Measurements from ENCODE around the gene KIF22. TPM values are rescaled to one million over a fixed set of nuclear protein-coding genes. Genes with fewer than 3 reads are reported as not detected.
A peak's percentile ranks its signal among the peaks of the same experiment; 100 is the strongest.

KIF22 gene
- total RNA-seq (100 to 1,000 TPM; 118 to 131 TPM), polyA plus RNA-seq (61.2 TPM)

DNA sequence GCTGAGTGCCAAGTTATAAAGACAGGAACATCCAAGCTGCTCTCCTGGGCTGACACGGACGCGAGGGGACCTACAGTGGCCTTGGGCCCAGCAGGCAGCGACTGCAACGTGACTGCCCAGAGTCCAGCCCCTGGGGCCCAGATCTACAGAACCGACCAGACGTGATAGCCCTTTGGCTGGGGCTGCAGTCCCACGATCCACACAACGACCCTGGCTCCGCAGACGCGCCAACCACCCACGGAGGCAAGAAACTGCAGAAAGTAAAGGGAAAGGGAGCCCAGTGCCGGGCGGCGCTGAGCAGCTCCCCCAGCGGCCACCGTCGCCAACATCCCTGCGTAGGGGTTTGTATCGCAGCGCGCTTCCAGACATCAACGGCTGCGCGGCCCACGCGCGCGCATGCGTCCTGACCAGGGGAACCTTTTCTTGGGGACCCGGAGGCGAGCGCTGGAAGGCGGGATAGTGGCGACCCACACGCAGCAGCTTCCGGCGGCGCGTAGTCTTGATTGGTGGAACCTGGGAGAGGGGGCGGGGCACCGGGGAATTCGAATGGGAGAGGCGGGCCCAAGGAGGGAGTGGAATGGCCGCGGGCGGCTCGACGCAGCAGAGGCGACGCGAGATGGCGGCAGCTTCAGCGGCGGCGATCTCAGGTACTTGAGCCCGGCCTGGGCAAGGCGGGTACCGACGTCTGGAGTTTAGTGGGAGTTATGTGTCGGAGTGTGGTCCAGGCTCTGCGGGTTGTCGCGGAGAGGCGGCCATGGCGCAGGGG lies at the start of gene KIF22:
TSS of gene KIF22 (plus strand) at position 569 of the 766 bp plus-strand sequence. CDS start at position 578, 9 bp downstream.
- POLR2A ChIA-PET, result interaction anchor here (0.5 to 3.3 kb wide), 19 partner anchors 11 to 894 kb away, joined by 3 to 59 read pairs (median 6); partner anchors contain the start of genes C16orf54, MAZ, MVP and PAGR1
- Histone ChIP-seq H3K27me3 (ENCODE audit: insufficient read depth, low read length, poor library complexity, severe bottlenecking) (no peaks in the 10 kb centered on the region), H3K27ac (ENCODE audit: low read depth, low read length) (peak within 1 kb of the TSS; percentile 85), H3K4me3 (ENCODE audit: low read length) (peak within 1 kb of the TSS; percentile 95), H3K36me3 (ENCODE audit: insufficient read depth, low read length) (peaks cover 5% of the 10 kb centered on the region), H3K9me3 (ENCODE audit: low read length) (no peaks in the 10 kb centered on the region), H3K4me1 (ENCODE audit: insufficient read depth, low read length) (peaks cover 43% of the 10 kb centered on the region)
- Mint-ChIP-seq H3K4me3 (peak within 1 kb of the TSS; percentile 94 to 99 (median 99)), H3K27ac (peak within 1 kb of the TSS; percentile 94 to 99 (median 98)), H3K4me1 (peaks cover 40 to 61% (median 47%) of the 10 kb centered on the region in 3 donors), H3K36me3 (peaks cover 0 to 26% (median 5%) of the 10 kb centered on the region in 3 donors), H3K27me3 (peaks cover 0 to 4% of the 10 kb centered on the region in 2 donors), H3K9me3 (no peaks in the 10 kb centered on the region)
- DNase-seq, result peak; percentile 99 to 100 (median 100)
- CTCF ChIA-PET, result interaction anchor here (0.7 to 4.7 kb wide), 33 partner anchors 11 to 111 kb away, joined by 3 to 51 read pairs (median 6); partner anchors contain the start of genes C16orf54, CDIPT, PAGR1 and ZG16

DNA sequence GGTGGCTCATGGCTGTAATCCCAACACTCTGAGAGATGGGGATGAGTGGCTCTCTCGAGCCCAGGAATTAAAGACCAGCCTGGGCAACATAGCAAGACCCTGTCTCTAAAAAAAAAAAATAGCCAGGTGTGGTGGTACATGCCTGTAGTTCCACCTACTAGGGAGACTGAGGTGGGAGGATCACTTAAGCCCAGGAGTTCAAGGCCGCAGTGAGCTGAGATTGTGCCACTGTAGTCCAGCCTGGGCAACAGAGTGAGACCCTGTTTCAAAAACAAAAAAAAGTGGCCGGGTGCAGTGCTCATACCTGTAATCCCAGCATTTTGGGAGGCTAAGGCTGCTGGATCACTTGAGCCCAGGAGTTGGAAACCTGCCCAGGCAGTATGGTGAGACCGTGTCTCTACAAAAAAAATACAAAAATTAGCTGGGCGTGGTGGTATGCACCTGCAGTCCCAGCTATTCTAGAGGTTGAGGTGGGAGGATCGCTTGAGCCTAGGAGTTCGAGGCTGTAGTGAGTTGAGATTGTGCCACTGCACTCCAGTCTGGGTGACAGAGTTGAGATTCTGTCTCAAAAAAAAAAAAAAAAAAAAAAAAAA lies 47.8 kb upstream of the KIF22 start:
- H3K36me3 Mint-ChIP-seq, result peaks cover 27 to 62% (median 28%) of the 10 kb centered on the region in 3 donors

DNA sequence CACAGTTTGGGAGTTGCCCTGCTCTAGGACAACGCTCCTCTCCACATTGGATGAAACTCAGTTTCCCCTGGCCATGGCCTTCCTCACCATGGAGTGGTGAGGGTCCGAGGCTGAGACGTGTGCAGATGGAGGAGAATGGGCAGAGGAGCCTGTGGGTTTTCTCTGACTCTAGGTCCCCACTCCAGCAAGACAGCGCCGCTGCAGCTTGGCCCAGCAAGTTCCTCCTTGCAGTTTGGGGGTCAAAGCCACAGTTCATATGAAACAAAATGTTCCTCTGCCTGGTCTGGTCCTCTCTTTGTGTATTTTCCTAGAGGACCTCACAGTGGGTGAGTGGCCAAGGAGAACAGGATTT lies 47.1 kb upstream of the KIF22 start:
- Histone ChIP-seq H3K27ac (ENCODE audit: low read depth, low read length) (peak overlapping the region; percentile 97), H3K27me3 (ENCODE audit: insufficient read depth, low read length, poor library complexity, severe bottlenecking) (no peaks in the 10 kb centered on the region), H3K4me1 (ENCODE audit: insufficient read depth, low read length) (peaks cover 81% of the 10 kb centered on the region), H3K36me3 (ENCODE audit: insufficient read depth, low read length) (peaks cover 21% of the 10 kb centered on the region), H3K4me3 (ENCODE audit: low read length) (peak overlapping the region; percentile 86), H3K9me3 (ENCODE audit: low read length) (no peaks in the 10 kb centered on the region)
- ChIA-PET CTCF (interaction anchor here (1.0 to 4.9 kb wide), 3 partner anchors 42 to 72 kb away, joined by 3 to 28 read pairs (median 16); partner anchors contain the start of genes KIF22 and PAGR1), POLR2A (interaction anchor here (0.5 to 3.1 kb wide), 11 partner anchors 8 to 915 kb away, joined by 3 to 16 read pairs (median 5); partner anchors contain the start of genes KIF22 and MAZ)
- DNase-seq, result no peak
- peak overlapping the region; percentile 86 to 100 (median 96) for H3K27ac Mint-ChIP-seq
- H3K36me3 Mint-ChIP-seq, result peaks cover 27 to 64% (median 28%) of the 10 kb centered on the region in 3 donors
- peaks cover 0 to 5% of the 10 kb centered on the region in 2 donors for H3K27me3 Mint-ChIP-seq
- H3K4me3 Mint-ChIP-seq, result peak overlapping the region; percentile 88 to 100 (median 98)
- H3K9me3 Mint-ChIP-seq, result peaks cover 0 to 3% (median 0%) of the 10 kb centered on the region in 5 donors
- H3K4me1 Mint-ChIP-seq, result peaks cover 75 to 84% (median 79%) of the 10 kb centered on the region in 3 donors

More for the DNA sequence above, 47.8 kb upstream of the KIF22 start:
- H3K4me3 ChIP-seq (ENCODE audit: low read length), result no peak overlapping the region
- DNase-seq, result peak in 1 of 5 donors; percentile 44
- H3K4me1 ChIP-seq (ENCODE audit: insufficient read depth, low read length), result peaks cover 82% of the 10 kb centered on the region
- CTCF ChIA-PET, result interaction anchor here (2.9 to 4.9 kb wide), 2 partner anchors 41 to 48 kb away, joined by 16 to 28 read pairs; partner anchors contain the start of gene KIF22
- Mint-ChIP-seq H3K27ac (peak overlapping the region; percentile 76 to 100 (median 96)), H3K4me3 (peak overlapping the region; percentile 88 to 100 (median 98)), H3K27me3 (peaks cover 0 to 5% of the 10 kb centered on the region in 2 donors), H3K4me1 (peaks cover 79 to 88% (median 83%) of the 10 kb centered on the region in 3 donors), H3K9me3 (peaks cover 0 to 3% (median 0%) of the 10 kb centered on the region in 5 donors)
- no peak overlapping the region for H3K27ac ChIP-seq (ENCODE audit: low read depth, low read length)
- POLR2A ChIA-PET, result interaction anchor here (0.6 to 3.1 kb wide), 10 partner anchors 13 to 916 kb away, joined by 3 to 16 read pairs (median 5); partner anchors contain the start of genes KIF22 and MAZ
- no peaks in the 10 kb centered on the region for H3K9me3 ChIP-seq (ENCODE audit: low read length)
- no peaks in the 10 kb centered on the region for H3K27me3 ChIP-seq (ENCODE audit: insufficient read depth, low read length, poor library complexity, severe bottlenecking)
- peaks cover 21% of the 10 kb centered on the region for H3K36me3 ChIP-seq (ENCODE audit: insufficient read depth, low read length)

DNA sequence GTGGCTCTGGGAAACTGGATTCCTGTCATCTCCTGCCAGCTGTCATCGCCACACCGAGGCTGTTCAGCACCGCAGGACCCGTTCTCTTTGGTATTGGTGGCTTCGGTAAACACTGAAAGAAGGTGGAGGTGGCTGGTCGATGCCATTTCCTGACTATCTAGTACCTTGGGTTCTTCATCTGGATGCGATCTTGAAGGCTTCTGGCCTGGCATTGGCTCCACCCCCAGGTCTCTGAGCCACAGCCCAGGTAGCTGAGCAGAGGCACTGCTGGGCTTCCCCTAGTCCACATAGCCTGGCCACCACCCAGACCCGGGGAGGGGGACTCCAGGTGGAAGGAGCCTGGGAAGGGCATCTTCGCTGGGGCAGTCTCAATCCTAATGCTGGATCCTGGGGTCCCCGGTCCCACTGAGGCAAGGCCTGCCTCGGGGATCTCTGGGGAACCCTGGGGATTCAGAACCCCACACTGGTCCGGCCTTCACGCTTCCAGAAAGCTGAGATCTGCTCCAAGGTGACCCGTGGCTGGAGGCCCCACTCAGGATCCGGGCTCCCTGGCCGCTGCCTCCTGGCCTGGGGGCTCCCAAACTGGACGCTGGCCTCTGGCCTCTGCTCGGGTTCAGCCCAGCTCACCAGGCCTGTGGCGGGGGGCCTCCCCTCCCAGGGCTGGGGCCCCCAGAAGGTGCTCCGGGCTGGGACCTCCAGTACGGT lies 46.6 kb upstream of the KIF22 start:
- peak; percentile 20 to 70 (median 53) for DNase-seq
- Mint-ChIP-seq H3K27ac (peak overlapping the region; percentile 86 to 100 (median 99)), H3K4me1 (peaks cover 73 to 84% (median 79%) of the 10 kb centered on the region in 3 donors), H3K9me3 (peaks cover 0 to 3% (median 0%) of the 10 kb centered on the region in 5 donors), H3K36me3 (peaks cover 28 to 69% (median 31%) of the 10 kb centered on the region in 3 donors), H3K4me3 (peak overlapping the region; percentile 96 to 100 (median 99)), H3K27me3 (peaks cover 0 to 5% of the 10 kb centered on the region in 2 donors)
- ChIA-PET CTCF (interaction anchor here (1.0 to 4.9 kb wide), 6 partner anchors 14 to 72 kb away, joined by 3 to 28 read pairs (median 10); partner anchors contain the start of genes KIF22 and PAGR1), POLR2A (interaction anchor here (0.5 to 3.1 kb wide), 12 partner anchors 7 to 915 kb away, joined by 3 to 28 read pairs (median 6); partner anchors contain the start of genes KIF22, MAZ and PAGR1)
- Histone ChIP-seq H3K27ac (ENCODE audit: low read depth, low read length) (peak overlapping the region; percentile 97), H3K9me3 (ENCODE audit: low read length) (no peaks in the 10 kb centered on the region), H3K4me1 (ENCODE audit: insufficient read depth, low read length) (peaks cover 81% of the 10 kb centered on the region), H3K36me3 (ENCODE audit: insufficient read depth, low read length) (peaks cover 21% of the 10 kb centered on the region), H3K27me3 (ENCODE audit: insufficient read depth, low read length, poor library complexity, severe bottlenecking) (no peaks in the 10 kb centered on the region), H3K4me3 (ENCODE audit: low read length) (peak overlapping the region; percentile 86)

DNA sequence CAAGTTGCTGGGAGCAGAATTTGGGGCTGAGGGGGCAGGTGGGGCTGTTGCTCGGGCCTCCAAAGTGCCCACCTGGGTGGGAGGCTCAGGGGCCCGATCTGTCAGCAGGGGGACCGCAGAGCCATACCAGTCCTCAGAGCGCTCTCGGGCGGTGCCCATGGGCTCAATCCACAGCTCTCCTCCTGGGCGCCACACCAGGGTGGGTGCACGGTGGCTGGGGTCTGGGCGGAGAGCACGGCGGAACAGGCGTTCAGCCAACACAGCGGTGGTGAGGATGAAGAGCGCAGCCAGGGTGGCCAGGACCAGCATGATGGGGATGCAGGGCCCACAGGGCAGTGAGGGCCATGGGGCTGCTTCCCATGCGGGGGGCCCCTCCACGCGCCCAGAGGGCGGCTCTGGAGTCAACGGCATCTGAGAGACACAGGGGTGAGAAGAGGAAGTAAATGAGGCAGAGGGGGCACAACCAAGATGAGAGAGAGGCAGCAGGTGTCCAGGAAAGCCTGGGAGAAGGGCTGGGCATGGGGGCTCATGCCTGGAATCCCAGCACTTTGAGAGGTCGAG lies 45.9 kb upstream of the KIF22 start:
- peaks cover 21% of the 10 kb centered on the region for H3K36me3 ChIP-seq (ENCODE audit: insufficient read depth, low read length)
- Mint-ChIP-seq H3K4me1 (peaks cover 70 to 80% (median 74%) of the 10 kb centered on the region in 3 donors), H3K27ac (peak overlapping the region; percentile 98 to 100 (median 100)), H3K4me3 (peak overlapping the region; percentile 96 to 100 (median 99)), H3K36me3 (peaks cover 29 to 72% (median 32%) of the 10 kb centered on the region in 3 donors), H3K9me3 (peaks cover 0 to 3% (median 0%) of the 10 kb centered on the region in 5 donors), H3K27me3 (peaks cover 0 to 5% of the 10 kb centered on the region in 2 donors)
- DNase-seq, result peak in 3 of 5 donors; percentile 32 to 60 (median 51)
- H3K4me1 ChIP-seq (ENCODE audit: insufficient read depth, low read length), result peaks cover 77% of the 10 kb centered on the region
- no peaks in the 10 kb centered on the region for H3K27me3 ChIP-seq (ENCODE audit: insufficient read depth, low read length, poor library complexity, severe bottlenecking)
- H3K4me3 ChIP-seq (ENCODE audit: low read length), result peak overlapping the region; percentile 86
- ChIA-PET CTCF (interaction anchor here (0.6 to 4.9 kb wide), 8 partner anchors 15 to 71 kb away, joined by 3 to 28 read pairs (median 4); partner anchors contain the start of genes KIF22 and PAGR1), POLR2A (interaction anchor here (0.6 to 3.1 kb wide), 6 partner anchors 41 to 72 kb away, joined by 4 to 28 read pairs (median 8); partner anchors contain the start of genes KIF22, MAZ and PAGR1)
- H3K9me3 ChIP-seq (ENCODE audit: low read length), result no peaks in the 10 kb centered on the region
- H3K27ac ChIP-seq (ENCODE audit: low read depth, low read length), result peak overlapping the region; percentile 97

DNA sequence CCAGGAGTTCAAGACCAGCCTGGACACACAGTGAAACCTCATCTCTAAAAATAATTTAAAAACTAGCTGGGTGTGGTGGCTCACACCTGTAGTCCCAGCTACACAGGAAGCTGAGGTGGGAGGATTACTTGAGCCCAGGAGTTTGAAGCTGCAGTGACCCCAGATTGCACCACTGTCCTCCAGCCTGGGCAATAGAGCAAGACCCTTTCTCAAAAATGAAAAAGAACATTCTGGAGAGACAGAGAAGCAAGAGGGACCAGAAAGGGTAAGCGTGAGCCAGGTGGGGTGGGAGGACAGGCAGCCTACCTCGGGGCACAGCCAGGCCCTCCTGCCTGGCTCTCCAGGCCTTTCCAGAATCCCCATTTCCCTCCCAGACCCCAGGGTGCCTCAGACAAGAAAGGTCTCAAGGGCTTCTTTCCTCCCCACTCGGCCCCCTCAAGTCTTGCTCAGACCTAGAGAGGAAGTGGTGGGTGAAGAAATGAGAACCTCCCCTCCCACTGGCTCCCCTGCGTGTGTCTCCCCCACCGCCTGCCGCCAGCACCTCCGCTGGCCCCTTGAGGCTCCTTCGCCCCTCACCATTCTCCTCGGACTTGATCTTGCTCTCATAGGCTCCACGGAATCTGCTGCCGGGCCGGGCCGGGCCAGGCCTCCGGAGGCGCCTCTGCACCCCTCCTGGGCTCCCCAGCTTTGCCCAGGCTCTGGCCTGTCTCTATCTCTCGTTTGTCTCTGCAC lies 45.3 kb upstream of the KIF22 start:
- peak; percentile 34 to 83 (median 71) for DNase-seq
- POLR2A ChIA-PET, result interaction anchor here (1.2 to 3.1 kb wide), 8 partner anchors 9 to 62 kb away, joined by 4 to 28 read pairs (median 6); partner anchors contain the start of genes KIF22 and MAZ
- Histone ChIP-seq H3K9me3 (ENCODE audit: low read length) (no peaks in the 10 kb centered on the region), H3K4me1 (ENCODE audit: insufficient read depth, low read length) (peaks cover 71% of the 10 kb centered on the region), H3K27ac (ENCODE audit: low read depth, low read length) (peak overlapping the region; percentile 97), H3K27me3 (ENCODE audit: insufficient read depth, low read length, poor library complexity, severe bottlenecking) (no peaks in the 10 kb centered on the region), H3K4me3 (ENCODE audit: low read length) (peak overlapping the region; percentile 86), H3K36me3 (ENCODE audit: insufficient read depth, low read length) (peaks cover 21% of the 10 kb centered on the region)
- CTCF ChIA-PET, result interaction anchor here (0.6 to 4.9 kb wide), 8 partner anchors 16 to 62 kb away, joined by 3 to 28 read pairs (median 4); partner anchors contain the start of gene KIF22
- Mint-ChIP-seq H3K9me3 (peaks cover 0 to 3% (median 0%) of the 10 kb centered on the region in 5 donors), H3K4me3 (peak overlapping the region; percentile 96 to 100 (median 99)), H3K27me3 (peaks cover 0 to 5% of the 10 kb centered on the region in 2 donors), H3K36me3 (peaks cover 24 to 71% (median 28%) of the 10 kb centered on the region in 3 donors), H3K27ac (peak overlapping the region; percentile 98 to 100 (median 100)), H3K4me1 (peaks cover 63 to 74% (median 67%) of the 10 kb centered on the region in 3 donors)
